Hepatocyte (in vitro differentiated cells): ENCODE measurements around the gene ZNF415.

Experiments
- CTCF ChIP-seq: fragments of 200-600 bp; sonication (generic); IDR thresholded peaks from 2 replicates; pipeline ENCODE4 v1.5.1; 2016; ENCODE audit warnings: antibody characterized with exemption, mild to moderate bottlenecking; ENCODE audit not compliant: poor library complexity
- EZH2 ChIP-seq: fragments of 200-600 bp; sonication (generic); IDR thresholded peaks from 2 replicates; pipeline ENCODE4 v1.6.1; 2016; ENCODE audit warnings: antibody characterized with exemption, mild to moderate bottlenecking, borderline replicate concordance
- EZH2phosphoT487 ChIP-seq: fragments of 200-600 bp; sonication (generic); IDR thresholded peaks from one replicate; pipeline ENCODE4 v1.6.1; 2018; ENCODE audit warnings: antibody characterized with exemption, mild to moderate bottlenecking, low read depth, moderate library complexity; ENCODE audit not compliant: unreplicated experiment, severe bottlenecking

GRCh38 chr19:53085496-53085895 is 47.2 kb downstream of the ZNF415 start:
- no peak for TF ChIP-seq CTCF
- TF ChIP-seq EZH2 = no peak
- no peak for TF ChIP-seq EZH2phosphoT487
